H9 (cell line): ENCODE data around the gene STK11IP. TPM values are rescaled to one million over a fixed set of nuclear protein-coding genes. Genes with fewer than 3 reads are reported as not detected.

Experiments
- DNase-seq: peaks from one replicate; pipeline ENCODE4 v3.0.0-alpha.2; 2017
- H2AFZ ChIP-seq: one replicate; pipeline ENCODE4 v1.6.1; 2013; ENCODE audit warnings: mild to moderate bottlenecking, low read length, control low read depth, moderate library complexity
- H2AK5ac ChIP-seq: 2 replicates; pipeline ENCODE4 v1.6.1; 2013; ENCODE audit warnings: low read length, control low read depth, mixed read lengths; ENCODE audit not compliant: insufficient read length
- H2BK120ac ChIP-seq: one replicate; pipeline ENCODE4 v1.6.1; 2013; ENCODE audit warnings: low read depth, mild to moderate bottlenecking, low read length, control low read depth, inconsistent platforms; ENCODE audit not compliant: poor library complexity, severe bottlenecking
- H2BK12ac ChIP-seq: 2 replicates; pipeline ENCODE4 v1.6.1; 2013; ENCODE audit warnings: low read length, control low read depth, mixed read lengths, low read depth; ENCODE audit not compliant: insufficient read length
- H2BK15ac ChIP-seq: 2 replicates; pipeline ENCODE4 v1.6.1; 2013; ENCODE audit warnings: low read depth, low read length, control low read depth
- H2BK20ac ChIP-seq: one replicate; pipeline ENCODE4 v1.6.1; 2013; ENCODE audit warnings: low read depth, mild to moderate bottlenecking, low read length, control low read depth, inconsistent platforms; ENCODE audit not compliant: poor library complexity, severe bottlenecking
- H2BK5ac ChIP-seq: 2 replicates; pipeline ENCODE4 v1.6.1; 2013; ENCODE audit warnings: low read length, control low read depth, mixed read lengths; ENCODE audit not compliant: insufficient read length
- H3K14ac ChIP-seq: 2 replicates; pipeline ENCODE4 v1.6.1; 2013; ENCODE audit warnings: low read length, control low read depth; ENCODE audit not compliant: insufficient read depth
- H3K18ac ChIP-seq: 2 replicates; pipeline ENCODE4 v1.6.1; 2013; ENCODE audit warnings: low read depth, mild to moderate bottlenecking, mixed read lengths, low read length, control low read depth; ENCODE audit not compliant: insufficient read length
- H3K23ac ChIP-seq: 2 replicates; pipeline ENCODE4 v1.6.1; 2013; ENCODE audit warnings: low read length, control low read depth, mixed read lengths, low read depth; ENCODE audit not compliant: insufficient read length
- H3K23me2 ChIP-seq: 2 replicates; pipeline ENCODE4 v1.6.1; 2013; ENCODE audit warnings: low read depth, mild to moderate bottlenecking, mixed read lengths, low read length, control low read depth; ENCODE audit not compliant: insufficient read length, poor library complexity, severe bottlenecking
- H3K27ac ChIP-seq: 2 replicates; pipeline ENCODE4 v1.5.1; 2013; ENCODE audit warnings: low read length, control low read depth, mixed read lengths, low read depth; ENCODE audit not compliant: insufficient read length
- H3K27me3 ChIP-seq: 2 replicates; pipeline ENCODE4 v1.6.1; 2013; ENCODE audit warnings: low read length, control low read depth, inconsistent platforms; ENCODE audit not compliant: insufficient read depth
- H3K4ac ChIP-seq: 2 replicates; pipeline ENCODE4 v1.6.1; 2013; ENCODE audit warnings: low read depth, mild to moderate bottlenecking, control low read depth, inconsistent platforms, low read length, moderate library complexity
- H3K4me1 ChIP-seq: 2 replicates; pipeline ENCODE4 v1.6.1; 2013; ENCODE audit warnings: low read length, control low read depth, inconsistent platforms; ENCODE audit not compliant: insufficient read depth
- H3K4me2 ChIP-seq: 2 replicates; pipeline ENCODE4 v1.6.1; 2013; ENCODE audit warnings: low read length, control low read depth, mixed read lengths; ENCODE audit not compliant: insufficient read length, insufficient read depth
- H3K56ac ChIP-seq: 2 replicates; pipeline ENCODE4 v1.6.1; 2013; ENCODE audit warnings: low read depth, mild to moderate bottlenecking, mixed read lengths, low read length, control low read depth; ENCODE audit not compliant: insufficient read length
- H3K79me1 ChIP-seq: 2 replicates; pipeline ENCODE4 v1.6.1; 2013; ENCODE audit warnings: low read depth, mild to moderate bottlenecking, moderate library complexity, low read length, control low read depth, inconsistent platforms; ENCODE audit not compliant: insufficient read depth, poor library complexity, severe bottlenecking
- H3K79me2 ChIP-seq: 2 replicates; pipeline ENCODE4 v1.6.1; 2013; ENCODE audit warnings: low read length, control low read depth, inconsistent platforms; ENCODE audit not compliant: insufficient read depth
- H3K9ac ChIP-seq: 2 replicates; pipeline ENCODE4 v1.6.1; 2013; ENCODE audit warnings: low read length, control low read depth, mixed read lengths; ENCODE audit not compliant: insufficient read length; ENCODE audit errors: extremely low read depth
- H3K9me3 ChIP-seq: one replicate; pipeline ENCODE4 v1.6.1; 2013; ENCODE audit warnings: low read depth, low read length, inconsistent platforms; ENCODE audit not compliant: control insufficient read depth
- H3T11ph ChIP-seq: one replicate; pipeline ENCODE4 v1.6.1; 2013; ENCODE audit warnings: mild to moderate bottlenecking, low read length, control low read depth, inconsistent platforms
- H4K20me1 ChIP-seq: one replicate; pipeline ENCODE4 v1.6.1; 2013; ENCODE audit not compliant: control insufficient read depth, insufficient read length, insufficient read depth
- H4K5ac ChIP-seq: 2 replicates; pipeline ENCODE4 v1.6.1; 2013; ENCODE audit warnings: low read depth, mild to moderate bottlenecking, mixed read lengths, low read length, control low read depth; ENCODE audit not compliant: insufficient read length
- H4K8ac ChIP-seq: replicated peaks from 2 replicates; pipeline ENCODE4 v1.6.1; 2013; ENCODE audit warnings: low read length, control low read depth, mixed read lengths, low read depth; ENCODE audit not compliant: insufficient read length
- H4K91ac ChIP-seq: 2 replicates; pipeline ENCODE4 v1.6.1; 2013; ENCODE audit warnings: low read depth, mild to moderate bottlenecking, moderate library complexity, mixed read lengths, low read length, control low read depth; ENCODE audit not compliant: insufficient read length
- H3K27ac Mint-ChIP-seq, 3 experiments: 2 replicates in 2 of 3; 3 replicates in 1 of 3; pipeline ENCODE4 v1.8.0; 2020 to 2021; ENCODE audit warnings: mixed read lengths in 3 of 3, mild to moderate bottlenecking in 1 of 3, moderate library complexity in 1 of 3
- H3K27me3 Mint-ChIP-seq: 2 replicates; pipeline ENCODE4 v1.8.0; 2021; ENCODE audit warnings: low read depth, mild to moderate bottlenecking, moderate library complexity, mixed read lengths
- H3K36me3 Mint-ChIP-seq, 3 experiments: 2 replicates in 2 of 3; 3 replicates in 1 of 3; pipeline ENCODE4 v1.8.0; 2020 to 2021; ENCODE audit warnings: low read depth in 3 of 3, mixed read lengths in 3 of 3; ENCODE audit not compliant: insufficient read depth in 1 of 3
- H3K4me1 Mint-ChIP-seq, 2 experiments: 2 replicates each; pipeline ENCODE4 v1.8.0; 2020; ENCODE audit warnings: mixed read lengths in 2 of 2
- H3K4me3 Mint-ChIP-seq, 2 experiments: 2 replicates in 1 of 2; 3 replicates in 1 of 2; pipeline ENCODE4 v1.8.0; 2020 to 2021; ENCODE audit warnings: mild to moderate bottlenecking in 2 of 2, mixed read lengths in 2 of 2, moderate library complexity in 1 of 2
- H3K9me3 Mint-ChIP-seq, 2 experiments: 2 replicates in 1 of 2; 3 replicates in 1 of 2; pipeline ENCODE4 v1.8.0; 2020; ENCODE audit warnings: mild to moderate bottlenecking in 2 of 2, mixed read lengths in 2 of 2, moderate library complexity in 1 of 2
- CTCF ChIP-seq: fragments of 200-600 bp; sonication (generic); conservative IDR thresholded peaks from 3 replicates; pipeline ENCODE4 v1.8.0; 2021; ENCODE audit warnings: antibody characterized with exemption, mild to moderate bottlenecking
- WGBS: extraction: QIAGEN DNeasy Blood & Tissue Kit; methylation state at CpG from one replicate; pipeline ENCODE4 v1.1.7; 2013; ENCODE audit warnings: missing lambda C conversion rate, low lambda C conversion rate, mixed read lengths; ENCODE audit not compliant: insufficient read length; ENCODE audit errors: extremely low coverage; 5-methylcytosine and 5-hydroxymethylcytosine counted together
- total RNA-seq: library from RNA; stranded (reverse); gene quantifications from 2 replicates; pipeline ENCODE4 v1.2.1, GENCODE V29; 2021

Gene STK11IP
- total RNA-seq, 1 experiment from 2014 or later = 31.1 TPM

DNA sequence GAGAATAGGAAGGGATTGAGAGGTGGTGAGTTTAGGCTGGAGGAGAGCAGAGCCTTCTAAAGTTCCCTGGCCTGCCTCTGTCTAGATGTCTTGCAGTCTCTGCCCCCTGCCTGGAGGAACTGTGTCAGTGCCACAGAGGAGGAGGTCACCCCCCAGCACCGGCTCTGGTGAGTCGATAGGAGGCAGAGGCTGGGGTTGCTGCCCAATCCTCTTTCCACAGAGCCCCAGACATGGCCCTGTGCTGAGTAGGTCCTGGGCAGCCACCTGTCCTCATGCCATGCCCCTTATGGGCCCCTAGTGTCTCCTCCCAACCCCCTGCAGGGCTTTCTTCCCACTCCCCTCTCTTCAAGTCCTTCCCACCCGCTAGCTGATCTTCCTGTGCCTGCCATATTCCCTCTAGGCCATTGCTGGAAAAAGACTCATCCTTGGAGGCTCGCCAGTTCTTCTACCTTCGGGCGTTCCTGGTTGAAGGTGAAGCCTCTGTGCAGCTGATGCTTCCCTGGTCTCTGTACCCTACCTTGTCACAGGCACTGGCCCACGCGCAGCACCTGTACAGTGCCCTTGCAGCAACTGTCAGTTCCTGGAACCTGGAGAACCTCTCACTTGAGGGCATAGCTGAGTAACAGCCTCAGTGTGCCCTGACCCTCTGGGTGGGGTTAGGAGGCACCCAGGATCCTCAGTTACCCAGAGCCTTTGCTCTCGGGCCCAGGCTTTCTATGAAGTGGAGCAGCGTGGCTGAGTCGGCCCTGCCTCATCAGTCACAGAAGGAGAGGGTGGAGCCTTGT is 16.6 kb downstream of the STK11IP start:
- Histone ChIP-seq H3K79me2 (no peaks in the 10 kb centered on the region), H4K91ac (no peak overlapping the region), H2BK20ac (no peak overlapping the region), H2BK5ac (no peak overlapping the region), H4K8ac (no peak overlapping the region), H2BK120ac (no peak overlapping the region), H3K4me1 (no peaks in the 10 kb centered on the region), H3K4me2 (no peak overlapping the region), H2AFZ (no peak overlapping the region), H3T11ph (no peak overlapping the region), H3K27ac (no peak overlapping the region), H3K27me3 (no peaks in the 10 kb centered on the region), H2BK12ac (no peak overlapping the region), H4K5ac (no peak overlapping the region), H3K9me3 (no peaks in the 10 kb centered on the region), H3K14ac (no peak overlapping the region), H3K79me1 (no peaks in the 10 kb centered on the region), H3K4ac (no peak overlapping the region), H3K23ac (no peak overlapping the region), H2BK15ac (no peak overlapping the region), H4K20me1 (no peaks in the 10 kb centered on the region), H3K56ac (no peak overlapping the region), H3K9ac (no peak overlapping the region), H3K23me2 (no peaks in the 10 kb centered on the region), H2AK5ac (no peak overlapping the region), H3K18ac (no peak overlapping the region)
- Mint-ChIP-seq H3K27me3 (no peaks in the 10 kb centered on the region), H3K9me3 (no peaks in the 10 kb centered on the region), H3K4me3 (no peak overlapping the region), H3K36me3 (peaks cover 3 to 28% (median 13%) of the 10 kb centered on the region in 3 experiments; a peak in 6 of 7 replicates), H3K4me1 (peaks cover 2 to 3% of the 10 kb centered on the region in 2 experiments; a peak in 2 of 4 replicates), H3K27ac (peak overlapping the region in 2 of 3 experiments; percentile 36 to 53; a peak in 2 of 7 replicates)
- DNase-seq = no peak
- WGBS = no CpG with 5 or more reads among the region's 11 CpGs
- no peak for TF ChIP-seq CTCF
